Measurements from ENCODE around the gene LONP2. TPM values are rescaled to one million over a fixed set of nuclear protein-coding genes. Genes with fewer than 3 reads are reported as not detected.
"Not testable (repeated sequence)": the region's sequence is repeated elsewhere in the genome, so short reads cannot be mapped to it uniquely, and the experiment has no call there.

Gene LONP2
- total RNA-seq, 2 donors from 2014 or later = 39.0 to 53.5 TPM

DNA sequence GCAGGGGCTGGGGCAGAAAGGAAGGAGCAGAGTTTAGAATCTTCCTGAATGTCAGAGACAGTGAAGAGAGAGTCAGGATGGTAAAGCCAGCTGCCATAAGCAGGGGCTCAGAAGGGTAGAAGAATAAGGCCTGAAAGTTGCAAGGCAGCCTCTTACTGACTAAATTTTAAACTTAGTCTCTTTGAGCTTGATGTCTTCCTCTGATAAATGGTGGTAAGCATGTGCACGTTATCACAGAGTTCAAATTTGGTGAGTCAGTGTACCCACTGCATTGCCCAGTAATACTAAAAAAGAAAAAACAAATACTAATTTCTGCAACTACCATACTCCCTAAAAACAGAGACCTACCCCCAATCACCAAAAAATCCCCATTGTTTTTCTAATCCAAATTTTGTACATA is 96.0 kb downstream of the LONP2 start:
- Mint-ChIP-seq H3K36me3 (peaks cover 16 to 19% of the 10 kb centered on the region in 2 donors), H3K9me3 (no peaks in the 10 kb centered on the region)
- no peak for DNase-seq (ENCODE audit: low spot score in 2 of 2)

DNA sequence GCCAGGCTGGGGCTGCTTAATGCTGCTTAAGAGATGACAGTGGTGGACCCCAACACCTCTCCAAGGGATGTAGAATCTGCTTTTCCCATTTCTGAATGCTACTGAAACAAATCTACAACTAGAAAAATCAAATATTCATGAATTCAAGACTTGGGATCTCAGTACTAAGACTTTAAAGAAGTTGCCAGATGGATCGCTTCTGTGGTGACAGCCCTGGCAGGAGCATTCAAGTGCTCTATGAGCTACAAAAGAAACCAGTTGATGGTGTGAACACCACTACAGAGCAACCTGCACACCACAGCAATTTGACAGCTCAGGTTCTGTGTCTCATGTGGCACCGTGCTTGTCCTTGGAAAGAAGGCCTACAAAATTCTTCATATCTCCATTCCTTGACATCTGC is 98.5 kb downstream of the LONP2 start:
- Mint-ChIP-seq H3K36me3 (peaks cover 4 to 6% of the 10 kb centered on the region in 2 donors), H3K27ac (no peak overlapping the region), H3K9me3 (no peaks in the 10 kb centered on the region)
- DNase-seq (ENCODE audit: low spot score in 2 of 2) (no peak), ATAC-seq (no peak)

More for the DNA sequence above, 96.0 kb downstream of the LONP2 start:
- ATAC-seq = peak; percentile 16 to 46
- peak overlapping the region; percentile 28 to 73 for H3K27ac Mint-ChIP-seq

DNA sequence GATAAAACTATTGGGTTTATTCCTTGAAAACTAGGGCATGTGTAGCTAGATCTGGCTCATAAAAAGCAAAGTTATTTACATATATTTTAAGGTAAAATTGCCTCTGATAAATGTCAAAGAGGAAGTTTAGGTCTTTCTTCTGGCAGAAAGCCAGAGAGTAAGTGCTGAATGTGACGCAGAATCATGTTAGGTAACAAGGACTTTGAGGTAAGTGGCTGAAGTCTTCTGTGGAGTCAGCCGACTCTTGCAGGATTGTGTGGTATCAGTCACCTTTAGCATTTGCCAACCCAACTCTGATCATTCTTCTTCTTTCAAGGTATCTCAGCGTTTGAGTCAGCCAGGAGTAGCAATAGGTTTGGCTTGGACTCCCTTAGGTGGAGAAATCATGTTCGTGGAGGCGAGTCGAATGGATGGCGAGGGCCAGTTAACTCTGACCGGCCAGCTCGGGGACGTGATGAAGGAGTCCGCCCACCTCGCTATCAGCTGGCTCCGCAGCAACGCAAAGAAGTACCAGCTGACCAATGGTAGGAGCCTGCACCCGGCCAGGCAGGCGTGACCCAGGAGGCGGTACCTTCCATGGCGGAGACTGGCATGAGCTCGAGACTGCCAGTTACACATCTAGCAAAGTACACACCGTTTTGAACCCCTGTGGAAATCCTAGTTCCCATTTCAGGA is 103.2 kb downstream of the LONP2 start:
- peaks cover 4 to 12% of the 10 kb centered on the region in 2 donors for H3K36me3 Mint-ChIP-seq
- H3K27ac Mint-ChIP-seq = peak overlapping the region in 1 of 2 donors; percentile 14
- DNase-seq (ENCODE audit: low spot score in 2 of 2) = no peak
- ATAC-seq = peak; percentile 30 to 37
- H3K9me3 Mint-ChIP-seq = no peaks in the 10 kb centered on the region

DNA sequence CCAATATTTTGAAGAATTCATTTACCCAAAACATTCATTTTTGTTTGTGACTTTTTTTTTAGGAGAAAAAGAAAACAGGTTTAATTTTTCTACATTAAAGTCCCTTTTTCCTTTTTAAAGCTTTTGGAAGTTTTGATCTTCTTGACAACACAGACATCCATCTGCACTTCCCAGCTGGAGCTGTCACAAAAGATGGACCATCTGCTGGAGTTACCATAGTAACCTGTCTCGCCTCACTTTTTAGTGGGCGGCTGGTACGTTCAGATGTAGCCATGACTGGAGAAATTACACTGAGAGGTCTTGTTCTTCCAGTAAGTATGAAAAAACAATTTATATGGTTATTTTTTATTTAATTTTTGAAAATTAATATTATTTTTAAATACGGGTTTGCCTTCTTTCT is 103.9 kb downstream of the LONP2 start:
- ATAC-seq = no peak
- no peaks in the 10 kb centered on the region for H3K9me3 Mint-ChIP-seq
- H3K36me3 Mint-ChIP-seq = peaks cover 1 to 12% of the 10 kb centered on the region in 2 donors
- no peak overlapping the region for H3K27ac Mint-ChIP-seq
- DNase-seq (ENCODE audit: low spot score in 2 of 2) = no peak

DNA sequence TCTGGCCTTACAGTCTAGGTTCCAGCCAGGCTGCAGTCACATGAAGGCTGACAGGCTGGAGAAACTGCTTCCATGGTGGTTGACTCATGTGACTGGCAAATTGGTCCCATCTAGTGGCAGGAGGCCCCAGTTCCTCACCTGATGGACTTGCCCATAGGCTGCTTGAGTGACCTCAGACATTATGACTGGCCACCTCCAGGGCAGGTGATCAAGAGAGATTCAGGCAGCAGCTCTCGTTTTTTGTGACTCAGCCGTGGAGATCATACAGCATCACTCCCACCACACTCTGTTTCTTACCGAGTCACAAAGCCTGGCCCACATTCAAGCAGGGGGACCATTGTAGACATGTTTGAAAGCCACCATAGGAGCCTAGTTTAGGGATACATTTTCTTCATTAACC is 106.6 kb downstream of the LONP2 start:
- Mint-ChIP-seq H3K27ac (peak overlapping the region; percentile 36 to 64), H3K9me3 (no peaks in the 10 kb centered on the region), H3K36me3 (peaks cover 0 to 32% of the 10 kb centered on the region in 2 donors)
- peak; percentile 39 to 62 for ATAC-seq
- no peak for DNase-seq (ENCODE audit: low spot score in 2 of 2)

DNA sequence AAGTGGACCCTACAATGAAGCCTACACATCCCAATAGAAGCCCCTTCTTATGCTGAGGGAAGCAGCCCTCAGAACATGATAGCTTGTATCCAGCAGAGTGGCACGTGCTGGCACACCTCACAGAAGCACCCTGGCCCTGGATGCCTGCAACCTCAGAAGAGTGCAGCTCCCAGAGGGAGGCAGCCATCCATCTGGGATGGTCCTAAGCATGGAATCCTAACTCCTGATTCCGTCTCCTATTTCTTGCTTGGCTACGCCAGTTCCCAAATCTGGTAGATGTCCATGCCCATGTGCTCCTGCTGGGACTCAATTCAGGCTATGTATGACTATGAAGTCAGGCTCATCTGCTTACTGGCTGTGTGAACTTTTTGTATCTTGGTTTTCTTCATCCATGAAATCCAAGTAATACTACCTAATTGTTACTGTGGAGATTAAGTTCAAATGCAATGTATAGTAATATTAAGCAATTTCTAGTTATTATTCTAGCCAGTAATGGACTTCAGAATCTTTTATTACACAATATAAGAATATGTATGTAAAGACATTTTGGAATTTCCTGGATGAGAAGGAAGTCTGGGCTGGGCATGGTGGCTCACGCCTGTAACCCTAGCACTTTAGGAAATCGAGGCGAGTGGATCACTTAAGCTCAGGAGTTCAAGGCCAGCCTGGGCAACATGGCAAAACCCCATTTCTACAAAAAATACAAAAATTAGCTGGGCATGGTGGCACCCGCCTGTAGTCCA is 108.7 kb downstream of the LONP2 start:
- Mint-ChIP-seq H3K27ac (peak overlapping the region in 1 of 2 donors; percentile 22), H3K36me3 (peaks cover 0 to 32% of the 10 kb centered on the region in 2 donors), H3K9me3 (no peaks in the 10 kb centered on the region)
- ATAC-seq (no peak), DNase-seq (ENCODE audit: low spot score in 2 of 2) (no peak)

DNA sequence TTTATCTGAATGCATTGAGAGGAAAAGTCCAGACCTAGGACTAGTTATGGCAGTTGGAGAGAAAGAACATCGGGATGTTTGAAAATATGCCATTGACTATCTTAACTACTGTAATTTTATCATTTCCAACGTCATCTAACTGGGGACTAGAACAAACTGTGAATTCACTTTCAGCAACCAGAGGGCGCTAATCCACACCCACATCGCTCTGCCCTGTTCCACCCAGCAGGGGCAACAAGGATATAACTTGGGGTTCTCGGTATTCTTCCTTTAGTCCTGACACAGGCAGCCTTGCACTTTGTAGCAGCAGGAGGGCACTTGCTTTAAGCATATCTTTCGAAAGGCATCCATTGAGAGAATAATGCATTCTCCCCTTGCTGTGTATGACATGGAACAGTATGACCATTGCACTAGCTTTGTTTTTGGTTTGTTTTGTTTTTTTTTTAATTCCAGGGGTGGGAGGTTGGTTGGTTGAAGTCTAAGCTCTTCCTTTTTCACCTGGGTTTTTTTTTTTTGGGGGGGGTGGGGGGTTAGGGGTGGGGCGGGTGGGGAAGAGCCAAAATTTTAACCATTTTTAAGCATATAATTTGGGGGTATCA is 109.6 kb downstream of the LONP2 start:
- Mint-ChIP-seq H3K9me3 (no peaks in the 10 kb centered on the region), H3K27ac (peak overlapping the region in 1 of 2 donors; percentile 22), H3K36me3 (peaks cover 0 to 32% of the 10 kb centered on the region in 2 donors)
- peak in 1 of 2 donors; percentile 51 for DNase-seq (ENCODE audit: low spot score in 2 of 2)
- ATAC-seq = peak; percentile 71

DNA sequence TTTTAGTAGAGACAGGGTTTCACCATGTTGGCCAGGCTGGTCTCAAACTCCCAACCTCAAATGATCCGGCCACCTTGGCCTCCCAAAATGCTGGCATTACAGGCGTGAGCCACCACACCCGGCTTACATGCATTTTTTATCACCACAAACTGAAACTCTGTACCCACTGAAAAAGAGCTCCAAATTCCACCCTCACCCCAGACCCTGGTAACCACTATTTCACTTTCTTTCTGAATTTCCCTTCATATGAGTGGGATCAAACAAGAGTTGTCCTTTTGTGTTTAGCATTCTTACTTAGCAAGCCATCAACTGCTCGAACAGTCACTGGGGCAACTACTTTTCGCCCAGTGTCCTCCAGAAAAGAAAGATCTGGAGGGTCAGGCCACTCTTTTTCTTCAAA is 110.3 kb downstream of the LONP2 start:
- ATAC-seq (peak; percentile 71 to 81), DNase-seq (ENCODE audit: low spot score in 2 of 2) (peak in 1 of 2 donors; percentile 16)
- H3K9me3 Mint-ChIP-seq = not testable (repeated sequence)
- Mint-ChIP-seq H3K36me3 (peaks cover 0 to 29% of the 10 kb centered on the region in 2 donors), H3K27ac (peak overlapping the region; percentile 67 to 74)

DNA sequence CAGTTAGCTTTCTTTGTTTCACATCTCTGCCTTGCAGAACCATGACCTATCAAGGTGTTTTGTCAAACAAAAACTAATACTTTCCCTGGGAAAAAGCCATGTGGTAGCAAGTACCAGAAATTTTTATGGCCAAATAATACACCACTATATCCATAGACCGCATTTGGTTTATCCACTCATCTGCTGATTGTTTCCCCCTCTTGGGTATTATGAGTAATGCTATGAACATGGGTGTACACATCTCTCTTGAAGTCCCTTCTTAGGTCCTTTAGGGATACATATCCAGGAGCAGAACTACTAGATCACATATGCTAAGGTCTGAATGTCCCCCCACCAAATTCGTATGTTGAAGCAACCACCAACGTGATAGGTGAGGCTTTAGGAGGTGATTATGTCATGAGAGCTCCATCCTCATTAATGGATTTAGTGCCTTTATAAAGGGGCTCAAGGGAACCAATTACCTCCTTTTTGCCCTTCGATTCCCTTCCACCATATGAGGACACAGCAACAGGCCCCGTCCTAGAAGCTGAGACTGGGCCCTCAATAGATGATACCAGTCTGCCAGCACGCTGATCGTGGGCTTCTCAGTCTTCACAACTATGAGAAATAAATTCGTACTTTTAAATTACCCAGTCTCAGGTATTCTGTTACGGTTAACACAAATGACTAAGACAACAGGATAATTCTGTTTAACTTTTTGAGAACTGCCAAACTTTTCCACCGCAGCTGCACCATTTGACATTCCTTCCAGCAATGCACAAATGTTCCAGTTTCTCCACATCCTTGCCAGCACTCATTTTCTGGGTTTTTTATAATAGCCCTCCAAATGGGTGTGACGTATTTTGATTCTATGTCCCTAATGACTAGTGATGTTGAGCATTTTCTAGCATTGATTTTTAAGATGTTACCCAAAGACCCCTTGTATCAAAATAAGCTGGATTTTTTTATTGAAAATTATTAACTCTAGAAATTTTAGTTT is 111.1 kb downstream of the LONP2 start:
- H3K36me3 Mint-ChIP-seq = peaks cover 0 to 26% of the 10 kb centered on the region in 2 donors
- no peaks in the 10 kb centered on the region for H3K9me3 Mint-ChIP-seq
- DNase-seq (ENCODE audit: low spot score in 2 of 2) (no peak), ATAC-seq (peak in 1 of 2 donors; percentile 30)
- peak overlapping the region in 1 of 2 donors; percentile 74 for H3K27ac Mint-ChIP-seq

DNA sequence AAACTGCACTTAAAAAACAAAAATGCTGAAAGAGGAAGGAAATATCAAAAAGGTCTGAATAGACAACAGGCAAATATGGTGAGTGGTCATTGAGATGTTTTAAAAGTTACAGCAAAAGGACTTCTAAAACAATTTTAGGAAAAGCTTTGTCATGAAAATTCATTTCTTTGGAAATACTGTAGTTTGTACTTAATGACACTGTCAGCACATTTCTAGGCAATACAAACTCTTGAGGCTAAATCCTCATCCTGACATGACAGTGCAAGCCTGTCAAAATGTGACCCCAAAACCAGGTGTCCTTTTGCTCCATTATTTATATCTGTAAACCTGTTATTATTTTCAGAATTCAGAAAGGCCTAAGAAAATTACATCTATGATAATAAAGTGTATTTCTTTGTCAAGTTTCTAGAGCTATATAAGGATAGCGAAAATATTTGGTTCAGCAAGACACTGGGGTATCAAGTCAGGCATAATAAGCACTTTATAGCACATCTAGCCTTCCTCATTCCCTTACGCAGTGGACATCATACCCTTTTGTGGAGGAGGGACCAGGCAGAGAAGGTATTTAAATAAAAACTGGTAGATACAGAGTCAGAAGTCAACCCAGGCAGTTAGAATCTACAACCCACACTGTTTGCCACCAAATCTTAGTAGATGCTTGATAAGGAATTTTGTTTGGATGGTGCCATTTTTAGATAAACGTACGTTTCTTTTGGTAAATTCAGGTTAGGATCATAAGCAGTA is 112.7 kb downstream of the LONP2 start:
- no peak for DNase-seq (ENCODE audit: low spot score in 2 of 2)
- H3K27ac Mint-ChIP-seq = peak overlapping the region in 1 of 2 donors; percentile 62
- no peaks in the 10 kb centered on the region for H3K9me3 Mint-ChIP-seq
- ATAC-seq = no peak
- H3K36me3 Mint-ChIP-seq = peaks cover 2 to 26% of the 10 kb centered on the region in 2 donors

DNA sequence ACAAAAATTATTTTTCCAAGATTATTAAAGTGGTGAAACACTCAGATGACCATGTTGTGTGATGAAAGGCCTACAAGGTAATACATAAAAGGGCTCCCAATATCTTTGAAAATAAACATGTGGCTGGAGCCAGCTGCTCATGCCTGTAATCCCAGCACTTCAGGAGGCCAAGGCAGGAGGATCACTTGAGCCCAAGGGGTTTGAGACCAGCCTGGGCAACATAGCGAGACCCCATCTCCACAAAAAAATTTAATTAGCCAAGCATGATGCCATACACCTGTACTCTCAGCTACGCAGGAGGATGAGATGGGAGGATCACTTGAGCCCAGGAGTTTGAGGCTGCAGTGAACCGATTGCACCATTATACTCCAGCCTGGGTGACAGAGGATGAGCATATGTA is 114.3 kb downstream of the LONP2 start:
- Mint-ChIP-seq H3K9me3 (no peaks in the 10 kb centered on the region), H3K36me3 (peaks cover 7 to 19% of the 10 kb centered on the region in 2 donors), H3K27ac (no peak overlapping the region)
- ATAC-seq (no peak), DNase-seq (ENCODE audit: low spot score in 2 of 2) (no peak)

DNA sequence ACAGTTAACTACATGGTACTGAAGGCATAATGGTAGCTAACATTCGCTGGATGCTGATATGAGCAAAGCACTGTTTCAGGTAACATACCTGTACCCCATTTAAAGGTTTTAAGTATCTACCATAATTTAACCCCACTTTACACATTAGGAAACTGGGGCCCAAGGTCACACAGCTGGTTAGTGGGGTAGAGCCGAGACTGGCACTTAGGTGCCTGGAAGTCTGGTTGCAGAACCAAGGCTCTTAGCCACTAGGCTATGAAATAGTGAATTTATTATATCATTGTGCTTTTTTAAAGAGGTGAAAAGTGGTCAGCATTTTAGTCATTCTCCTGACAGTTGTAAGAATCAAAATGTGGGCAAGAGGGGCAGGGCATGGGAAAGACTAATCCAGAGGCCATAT is 115.9 kb downstream of the LONP2 start:
- Mint-ChIP-seq H3K36me3 (peaks cover 5 to 7% of the 10 kb centered on the region in 2 donors), H3K27ac (no peak overlapping the region), H3K9me3 (no peaks in the 10 kb centered on the region)
- DNase-seq (ENCODE audit: low spot score in 2 of 2) (no peak), ATAC-seq (no peak)

DNA sequence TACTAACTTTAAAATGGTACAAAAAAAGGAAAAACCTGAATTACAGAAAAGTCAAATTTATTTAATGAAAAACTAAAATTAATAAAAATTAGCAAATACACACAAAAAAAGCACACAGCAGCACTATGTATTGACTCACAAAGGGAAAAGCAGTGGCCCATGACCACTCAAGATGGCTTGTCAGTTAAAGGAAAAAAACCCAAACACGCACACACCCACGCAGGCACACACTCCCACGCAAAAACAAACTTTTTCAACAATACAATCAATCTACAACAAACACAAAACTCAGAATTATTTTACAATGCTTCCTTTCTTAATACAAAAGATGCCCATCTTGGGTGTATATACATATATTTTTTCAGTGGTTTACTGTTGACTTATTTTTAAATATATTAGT is 116.9 kb downstream of the LONP2 start:
- no peaks in the 10 kb centered on the region for H3K9me3 Mint-ChIP-seq
- peak overlapping the region in 1 of 2 donors; percentile 14 for H3K27ac Mint-ChIP-seq
- H3K36me3 Mint-ChIP-seq = peaks cover 0 to 7% of the 10 kb centered on the region in 2 donors
- DNase-seq (ENCODE audit: low spot score in 2 of 2) (no peak), ATAC-seq (no peak)

DNA sequence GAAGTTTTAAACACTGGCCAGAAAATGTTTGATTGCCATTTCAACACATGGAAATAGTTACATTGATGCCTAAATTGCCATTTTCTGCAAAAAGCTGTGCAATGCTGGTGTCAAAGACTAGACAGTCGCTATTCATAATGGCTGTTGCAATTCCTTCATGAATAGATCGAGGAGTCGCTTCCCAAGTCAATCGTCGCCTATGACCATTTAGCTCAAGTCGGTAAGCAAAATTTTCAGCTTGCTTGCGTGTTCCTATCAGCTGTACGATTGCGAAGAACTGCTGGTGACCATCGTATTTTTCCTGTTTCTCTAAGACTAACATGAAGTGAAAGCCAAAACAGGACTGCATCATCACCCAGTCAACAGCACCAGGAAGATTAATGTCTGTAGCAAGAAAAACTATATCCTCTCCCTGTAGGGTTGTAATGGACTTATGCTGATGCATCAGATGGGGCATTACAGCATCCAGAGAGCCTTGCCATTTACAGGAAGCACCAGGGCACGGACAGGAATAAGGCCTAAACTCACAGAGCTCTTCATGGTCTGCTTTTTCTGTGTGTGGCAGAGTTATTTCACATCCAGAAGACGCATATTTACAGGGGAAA is 117.5 kb downstream of the LONP2 start:
- DNase-seq (ENCODE audit: low spot score in 2 of 2) = no peak
- no peaks in the 10 kb centered on the region for H3K9me3 Mint-ChIP-seq
- peak overlapping the region in 1 of 2 donors; percentile 51 for H3K27ac Mint-ChIP-seq
- ATAC-seq = no peak
- peaks cover 0 to 7% of the 10 kb centered on the region in 2 donors for H3K36me3 Mint-ChIP-seq

DNA sequence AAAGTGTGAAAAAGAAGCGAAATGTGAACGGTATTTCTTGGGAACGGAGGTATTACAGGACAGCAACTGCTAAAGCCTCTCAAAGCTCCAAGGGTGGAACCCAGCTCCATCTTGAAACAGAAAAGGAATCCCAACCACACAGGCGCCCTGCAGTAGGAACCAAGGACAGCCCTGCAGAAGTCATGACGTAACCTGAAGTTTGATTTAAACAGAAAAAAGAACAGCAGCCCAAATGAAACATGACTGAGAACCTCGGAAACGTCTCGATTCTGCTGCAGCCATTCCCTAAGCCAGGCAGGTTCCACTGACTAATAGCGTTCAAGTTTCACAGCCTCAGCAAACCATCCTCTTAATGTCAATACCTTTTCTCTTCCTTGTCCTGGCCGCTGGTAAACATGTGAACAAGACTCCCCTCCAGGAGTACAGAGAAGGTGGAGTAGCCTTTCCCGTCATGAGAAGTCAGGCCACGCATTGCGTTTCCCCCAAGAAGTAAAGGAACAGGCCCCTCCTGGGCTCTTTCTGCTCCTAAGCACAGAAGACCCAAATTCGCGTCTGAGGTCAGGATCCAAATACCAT is 121.0 kb downstream of the LONP2 start:
- peak overlapping the region; percentile 72 to 93 for H3K27ac Mint-ChIP-seq
- no peak for ATAC-seq
- DNase-seq (ENCODE audit: low spot score in 2 of 2) = no peak
- peaks cover 0 to 7% of the 10 kb centered on the region in 2 donors for H3K36me3 Mint-ChIP-seq
- H3K9me3 Mint-ChIP-seq = no peaks in the 10 kb centered on the region

Data from activated naive CD4-positive, alpha-beta T cell treated with anti-CD3 and anti-CD28 coated beads, Interleukin-2, amount 50 U/mL, for 72 hours (primary cell).